ENCODE measurements around the gene STYXL1.
A peak's percentile ranks its signal among the peaks of the same experiment; 100 is the strongest.
"Not testable (repeated sequence)": the region's sequence is repeated elsewhere in the genome, so short reads cannot be mapped to it uniquely, and the experiment has no call there.

Gene STYXL1

GRCh38 chr7:76065016-76065612, 17.3 kb upstream of the STYXL1 start:
- no peak for DNase-seq (ENCODE audit: low spot score)

GRCh38 chr7:76064208-76064970, 16.6 kb upstream of the STYXL1 start:
- DNase-seq (ENCODE audit: low spot score): no peak

GRCh38 chr7:76063525-76063924, 15.7 kb upstream of the STYXL1 start:
- no peak for DNase-seq (ENCODE audit: low spot score)

GRCh38 chr7:76063114-76063513, 15.3 kb upstream of the STYXL1 start:
- DNase-seq (ENCODE audit: low spot score): no peak

- no peak for DNase-seq (ENCODE audit: low spot score)
Measured at GRCh38 chr7:76062254-76062653, 14.5 kb upstream of the STYXL1 start.

GRCh38 chr7:76060842-76061241, 13.0 kb upstream of the STYXL1 start:
- DNase-seq (ENCODE audit: low spot score): no peak

GRCh38 chr7:76058745-76059144, 10.9 kb upstream of the STYXL1 start:
- not testable (repeated sequence) for DNase-seq (ENCODE audit: low spot score)

GRCh38 chr7:76057813-76058145, 10.0 kb upstream of the STYXL1 start:
- no peak for DNase-seq (ENCODE audit: low spot score)

GRCh38 chr7:76057103-76057812, 9.5 kb upstream of the STYXL1 start:
- DNase-seq (ENCODE audit: low spot score): no peak

GRCh38 chr7:76056241-76056640, 8.4 kb upstream of the STYXL1 start:
- no peak for DNase-seq (ENCODE audit: low spot score)

- no peak for DNase-seq (ENCODE audit: low spot score)
Measured at GRCh38 chr7:76054123-76055120, 6.6 kb upstream of the STYXL1 start.

GRCh38 chr7:76053461-76053860, 5.7 kb upstream of the STYXL1 start:
- DNase-seq (ENCODE audit: low spot score): no peak

- DNase-seq (ENCODE audit: low spot score): not testable (repeated sequence)
Measured at GRCh38 chr7:76052681-76053080, 4.9 kb upstream of the STYXL1 start.

GRCh38 chr7:76051840-76052239, 4.0 kb upstream of the STYXL1 start:
- peak; percentile 33 for DNase-seq (ENCODE audit: low spot score)

- no peak for DNase-seq (ENCODE audit: low spot score)
Measured at GRCh38 chr7:76050545-76050944, 2.7 kb upstream of the STYXL1 start.

GRCh38 chr7:76049295-76049694, 1.5 kb upstream of the STYXL1 start:
- no peak for DNase-seq (ENCODE audit: low spot score)

GRCh38 chr7:76048668-76048988, 828 bp upstream of the STYXL1 start:
- no peak for DNase-seq (ENCODE audit: low spot score)

- DNase-seq (ENCODE audit: low spot score): no peak
Measured at GRCh38 chr7:76047305-76047810, 442 bp downstream of the STYXL1 start.

- DNase-seq (ENCODE audit: low spot score): no peak
Measured at GRCh38 chr7:76044375-76044865, 3.4 kb downstream of the STYXL1 start.

- DNase-seq (ENCODE audit: low spot score): no peak
Measured at GRCh38 chr7:76040126-76040525, 7.7 kb downstream of the STYXL1 start.

- no peak for DNase-seq (ENCODE audit: low spot score)
Measured at GRCh38 chr7:76037310-76037709, 10.5 kb downstream of the STYXL1 start.

GRCh38 chr7:76031964-76032363, 15.8 kb downstream of the STYXL1 start:
- DNase-seq (ENCODE audit: low spot score): no peak

All from CD4-positive, alpha-beta T cell treated with Interleukin-2 at 100 ng/mL for 4 hours (primary cell).